ENCODE measurements around the gene DUOX1. TPM values are rescaled to one million over a fixed set of nuclear protein-coding genes. Genes with fewer than 3 reads are reported as not detected.
A peak's percentile ranks its signal among the peaks of the same experiment; 100 is the strongest.

DUOX1 gene
- total RNA-seq, 3 donors from 2014 or later: 0.43 to 1.7 (median 0.70) TPM

GRCh38 chr15:45143946-45144345 is 14.2 kb downstream of the DUOX1 start:
- H3K36me3 ChIP-seq (ENCODE audit: low read depth): no peaks in the 10 kb centered on the region
- ATAC-seq: no peak

GRCh38 chr15:45144775-45145174 is 15.0 kb downstream of the DUOX1 start:
- no peak for TF ChIP-seq CTCF (IDR thresholded peaks at IDR 0.05)

More at GRCh38 chr15:45143946-45144345, 14.2 kb downstream of the DUOX1 start:
- no peak for DNase-seq
- Histone ChIP-seq H3K4me3 (no peak overlapping the region), H3K4me1 (ENCODE audit: low read depth) (no peaks in the 10 kb centered on the region), H3K9me3 (no peaks in the 10 kb centered on the region)
- TF ChIP-seq CTCF (IDR thresholded peaks at IDR 0.05): no peak
- intact Hi-C loops (cut with DNase I, micrococcal nuclease): no loop called here

DNA sequence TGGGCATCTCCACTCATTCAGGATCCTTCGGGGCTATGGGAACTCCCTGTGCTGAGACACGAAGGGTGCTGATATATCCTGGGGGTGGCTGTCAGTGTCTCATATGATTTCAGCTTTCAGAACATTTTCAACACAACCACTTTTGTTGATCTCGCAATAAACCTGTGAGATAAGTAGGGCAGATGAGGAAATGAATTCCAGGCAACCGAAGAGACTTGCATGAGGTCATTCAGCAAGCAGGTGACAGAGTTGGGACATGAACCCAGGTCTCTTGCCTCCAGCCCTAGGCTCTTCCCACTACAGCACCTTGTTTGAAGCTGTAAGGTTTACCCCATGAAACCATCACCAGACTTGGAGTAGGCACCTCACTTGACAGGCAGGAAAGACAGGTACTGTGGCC is 16.6 kb downstream of the DUOX1 start:
- DNase-seq: no peak
- TF ChIP-seq CTCF (IDR thresholded peaks at IDR 0.05): no peak
- intact Hi-C loops (cut with DNase I, micrococcal nuclease): no loop called here
- H3K9me3 ChIP-seq: no peaks in the 10 kb centered on the region
- no peaks in the 10 kb centered on the region for H3K36me3 ChIP-seq (ENCODE audit: low read depth)
- H3K4me3 ChIP-seq: no peak overlapping the region
- ATAC-seq: peak; percentile 85
- no peaks in the 10 kb centered on the region for H3K4me1 ChIP-seq (ENCODE audit: low read depth)

More at GRCh38 chr15:45144775-45145174, 15.0 kb downstream of the DUOX1 start:
- intact Hi-C loops (cut with DNase I, micrococcal nuclease): no loop called here
- Histone ChIP-seq H3K4me3 (no peak overlapping the region), H3K36me3 (ENCODE audit: low read depth) (no peaks in the 10 kb centered on the region), H3K4me1 (ENCODE audit: low read depth) (no peaks in the 10 kb centered on the region), H3K9me3 (no peaks in the 10 kb centered on the region)
- ATAC-seq (no peak), DNase-seq (no peak)

DNA sequence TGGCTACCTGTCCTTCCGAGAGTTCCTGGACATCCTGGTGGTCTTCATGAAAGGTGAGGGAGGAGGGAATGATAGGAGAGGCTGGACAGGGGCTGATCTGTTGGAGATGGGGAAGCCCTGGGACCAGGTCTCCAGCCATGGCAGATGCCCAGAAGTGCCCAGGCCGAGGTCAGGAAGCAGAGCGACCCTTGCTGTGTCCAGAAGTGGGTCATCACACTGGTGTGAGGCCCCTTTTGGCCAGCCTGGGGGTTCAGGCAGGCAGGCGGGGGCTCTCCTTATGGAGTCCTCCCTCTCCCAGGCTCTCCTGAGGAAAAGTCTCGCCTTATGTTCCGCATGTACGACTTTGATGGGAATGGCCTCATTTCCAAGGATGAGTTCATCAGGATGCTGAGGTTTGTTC is 17.8 kb downstream of the DUOX1 start:
- ATAC-seq (no peak), DNase-seq (no peak)
- Histone ChIP-seq H3K4me3 (no peak overlapping the region), H3K4me1 (ENCODE audit: low read depth) (no peaks in the 10 kb centered on the region), H3K36me3 (ENCODE audit: low read depth) (no peaks in the 10 kb centered on the region), H3K9me3 (no peaks in the 10 kb centered on the region)
- intact Hi-C loops (cut with DNase I, micrococcal nuclease): no loop called here
- no peak for TF ChIP-seq CTCF (IDR thresholded peaks at IDR 0.05)

DNA sequence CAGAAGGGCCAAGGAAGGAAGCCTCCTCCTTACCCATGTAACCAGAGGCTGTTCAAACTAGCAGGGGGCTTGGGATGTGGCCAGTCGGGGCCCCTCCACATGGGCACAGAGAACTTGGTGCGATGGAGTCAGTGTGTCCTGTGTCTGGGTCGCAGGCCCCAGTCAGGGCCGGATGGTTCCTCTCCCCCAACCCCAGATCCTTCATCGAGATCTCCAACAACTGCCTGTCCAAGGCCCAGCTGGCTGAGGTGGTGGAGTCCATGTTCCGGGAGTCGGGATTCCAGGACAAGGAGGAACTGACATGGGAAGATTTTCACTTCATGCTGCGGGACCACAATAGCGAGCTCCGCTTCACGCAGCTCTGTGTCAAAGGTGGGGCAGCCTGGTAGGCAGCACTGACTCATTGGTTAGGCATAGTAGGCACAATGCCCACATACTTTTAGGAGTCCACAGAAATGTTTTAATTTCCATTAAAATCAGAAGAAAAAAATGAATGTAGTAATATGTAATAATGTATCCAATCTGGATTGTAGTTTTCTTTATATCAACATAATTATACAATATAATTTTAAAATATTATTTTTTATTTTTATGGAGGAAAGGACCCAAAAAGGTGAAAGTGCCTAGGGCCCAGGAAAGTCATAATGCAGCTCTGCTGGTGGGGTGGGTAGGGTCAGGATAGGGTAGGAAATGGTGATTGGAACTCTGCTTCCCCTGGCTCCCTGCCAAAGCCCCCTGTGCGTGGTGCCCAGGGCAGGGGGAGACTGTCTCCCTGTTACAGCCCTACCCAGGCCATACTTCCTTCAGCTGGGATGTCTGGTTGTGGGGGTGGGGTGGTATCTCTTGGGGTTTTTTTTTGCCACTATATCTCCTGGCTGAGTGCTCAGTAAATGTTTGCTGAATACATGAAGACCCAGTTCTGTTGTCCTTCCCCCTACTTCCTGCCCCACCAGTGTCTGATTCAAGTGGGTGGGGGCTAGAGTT is 18.6 kb downstream of the DUOX1 start:
- Histone ChIP-seq H3K36me3 (ENCODE audit: low read depth) (no peaks in the 10 kb centered on the region), H3K4me3 (no peak overlapping the region), H3K4me1 (ENCODE audit: low read depth) (no peaks in the 10 kb centered on the region), H3K9me3 (no peaks in the 10 kb centered on the region)
- ATAC-seq (no peak), DNase-seq (no peak)
- intact Hi-C loops (cut with DNase I, micrococcal nuclease): no loop called here
- no peak for TF ChIP-seq CTCF (IDR thresholded peaks at IDR 0.05)
